CD4-positive, alpha-beta T cell treated with Interleukin-17A for 1 hour (primary cell): Measurements from ENCODE around the gene PINK1.
A peak's percentile ranks its signal among the peaks of the same experiment; 100 is the strongest.

Experiments used
- DNase-seq: peaks from one replicate; pipeline ENCODE4 v3.0.0-alpha.2; 2020

PINK1 gene

GRCh38 chr1:20611652-20612051, 21.6 kb upstream of the PINK1 start:
- no peak for DNase-seq

- no peak for DNase-seq
Observed at GRCh38 chr1:20612221-20612746, 21.0 kb upstream of the PINK1 start.

DNA sequence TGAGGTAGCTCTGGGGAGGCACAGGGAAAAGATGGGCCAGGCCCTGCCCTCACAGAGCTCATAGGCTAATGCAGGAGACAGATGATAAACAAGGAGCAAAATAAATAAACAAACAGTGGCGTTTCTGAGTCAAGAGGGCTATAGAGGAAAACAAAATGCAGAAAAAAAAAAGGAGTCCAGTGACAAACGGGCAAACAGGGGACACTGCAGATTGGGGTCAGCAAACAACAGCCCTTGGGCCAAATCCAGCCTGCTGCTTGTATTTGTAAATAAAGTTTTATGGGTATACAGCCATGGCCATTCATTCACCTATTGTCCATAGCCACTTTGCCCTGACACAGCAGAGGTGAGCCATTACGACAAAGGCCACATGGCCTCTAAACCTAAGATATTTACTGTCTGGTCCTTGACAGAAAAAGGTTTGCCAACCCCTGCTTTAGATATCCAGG, 19.1 kb upstream of the PINK1 start:
- DNase-seq: no peak

DNA sequence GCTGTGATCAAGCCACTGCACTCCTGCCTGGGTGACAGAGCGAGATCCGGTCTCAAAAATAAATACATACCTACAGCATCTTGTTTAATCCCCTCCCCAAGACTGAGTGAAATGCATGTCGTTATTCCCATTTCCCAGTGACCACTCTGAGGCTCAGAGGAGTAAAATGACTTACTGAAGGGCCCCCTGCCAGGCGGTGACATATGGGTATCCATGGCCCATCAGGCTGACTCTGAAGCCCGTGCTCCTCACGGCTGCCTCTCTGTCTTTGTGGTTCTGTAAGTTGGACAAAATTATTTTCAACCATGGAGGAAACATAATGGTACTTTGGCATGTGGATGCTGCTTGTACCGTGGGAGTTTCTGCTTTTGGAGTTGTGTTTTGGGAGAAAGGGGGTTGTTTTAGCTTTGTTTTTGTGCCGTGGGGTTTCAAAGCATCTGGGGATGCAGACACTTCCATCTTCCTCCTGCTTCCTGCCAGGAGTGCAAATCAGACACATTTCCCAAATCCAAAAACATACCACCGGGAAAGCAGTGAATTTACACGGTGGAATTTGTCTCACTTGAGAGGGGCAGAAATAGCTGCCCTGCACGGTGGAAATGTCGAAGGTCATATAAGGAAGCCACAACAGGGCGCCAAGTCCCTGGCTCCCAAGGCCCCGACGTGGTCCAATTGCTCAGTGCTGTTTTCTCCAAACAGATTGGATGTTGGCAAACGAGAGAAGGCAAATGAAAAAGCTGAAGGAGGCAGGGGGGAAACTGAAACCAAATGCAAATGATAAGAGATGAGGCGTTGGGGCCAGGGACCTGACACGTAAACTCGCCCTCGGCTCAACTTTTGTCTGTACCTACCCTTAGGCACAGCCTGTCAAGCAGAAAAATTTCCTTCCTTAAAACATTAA, 17.1 kb upstream of the PINK1 start:
- DNase-seq: no peak

DNA sequence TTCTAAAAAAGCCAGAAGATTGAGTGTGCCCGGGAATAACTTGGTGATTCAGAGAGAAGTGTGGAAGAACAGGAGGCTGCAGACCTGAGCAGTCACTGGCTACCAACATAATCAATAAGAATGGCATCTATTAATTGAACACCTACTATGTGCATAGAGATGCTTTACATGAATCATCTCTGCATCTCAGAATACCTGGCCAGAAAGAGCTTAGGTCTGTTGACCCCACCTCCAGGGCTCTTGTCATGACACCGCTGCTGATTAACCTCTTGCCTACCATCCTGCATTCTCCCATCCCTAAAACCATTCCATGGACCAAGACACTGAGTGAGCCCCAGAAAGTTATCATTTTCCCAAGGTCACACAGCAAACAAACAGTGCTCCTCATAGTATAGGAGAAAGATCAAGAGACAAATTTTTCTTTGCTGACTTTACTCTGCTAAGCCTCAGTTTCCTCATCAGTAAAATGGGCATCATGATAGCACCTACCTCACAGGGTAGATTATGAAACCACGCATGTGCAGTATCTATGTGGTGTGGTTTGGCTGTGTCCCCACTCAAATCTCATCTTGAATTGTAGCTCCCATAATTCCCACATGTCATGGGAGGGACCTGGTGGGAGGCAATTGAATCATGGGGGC, 16.3 kb upstream of the PINK1 start:
- DNase-seq: no peak

DNA sequence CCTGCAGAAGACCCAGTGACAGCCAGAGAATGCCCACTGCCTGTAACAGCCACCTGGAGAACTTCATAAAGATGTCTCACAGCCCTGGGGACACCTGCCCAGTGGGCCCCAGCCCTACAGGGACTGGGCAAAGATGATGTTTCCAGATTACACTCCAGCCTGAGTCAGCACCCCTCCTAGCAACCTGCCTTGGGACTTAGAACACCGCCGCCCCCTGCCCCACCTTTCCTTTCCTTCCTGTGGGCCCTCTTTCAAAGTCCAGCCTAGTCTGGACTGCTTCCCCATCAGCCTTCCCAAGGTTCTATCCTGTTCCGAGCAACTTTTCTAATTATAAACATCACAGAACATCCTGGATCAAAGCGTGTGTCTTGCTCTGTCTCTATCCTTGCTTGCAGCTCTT, 14.7 kb upstream of the PINK1 start:
- DNase-seq: no peak

DNA sequence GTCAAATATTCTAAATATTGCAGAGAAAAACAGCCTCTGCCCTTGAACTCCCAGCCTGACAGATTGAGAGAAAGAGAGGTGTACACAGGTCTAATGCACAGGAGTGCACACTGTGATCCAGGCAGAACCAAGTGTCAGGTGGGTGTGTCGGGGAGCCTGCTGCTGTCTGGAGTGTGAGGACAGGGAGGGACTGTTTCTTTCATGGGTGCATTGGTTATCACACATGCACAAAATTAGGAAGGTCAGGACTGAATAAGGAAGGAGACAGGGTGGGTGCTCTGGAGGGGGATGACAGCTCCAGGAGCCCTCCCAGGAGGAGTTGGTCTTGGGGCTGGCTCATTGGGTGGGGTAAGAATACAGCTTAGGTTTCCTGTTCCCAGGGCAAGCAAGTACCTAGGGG, 13.3 kb upstream of the PINK1 start:
- no peak for DNase-seq

- DNase-seq: no peak
Observed at GRCh38 chr1:20621012-20621411, 12.2 kb upstream of the PINK1 start.

- DNase-seq: no peak
Observed at GRCh38 chr1:20624709-20625108, 8.5 kb upstream of the PINK1 start.

- DNase-seq: no peak
Observed at GRCh38 chr1:20625176-20626097, 7.8 kb upstream of the PINK1 start.

DNA sequence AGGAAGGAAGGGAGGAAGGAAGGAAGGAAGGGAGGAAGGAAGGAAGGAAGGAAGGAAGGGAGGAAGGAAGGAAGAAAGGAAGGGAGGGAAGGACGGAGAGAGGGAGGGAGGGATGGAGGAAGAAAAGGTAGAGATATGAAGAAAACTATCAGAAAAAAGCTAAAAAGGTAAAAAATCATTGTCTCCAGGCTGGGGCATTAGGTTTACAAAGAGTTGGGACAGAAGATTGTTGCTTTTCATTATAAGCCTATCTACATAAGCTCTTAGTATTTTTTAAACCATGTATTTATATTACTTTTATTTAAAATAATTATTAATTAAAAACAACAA, 7.2 kb upstream of the PINK1 start:
- no peak for DNase-seq

DNA sequence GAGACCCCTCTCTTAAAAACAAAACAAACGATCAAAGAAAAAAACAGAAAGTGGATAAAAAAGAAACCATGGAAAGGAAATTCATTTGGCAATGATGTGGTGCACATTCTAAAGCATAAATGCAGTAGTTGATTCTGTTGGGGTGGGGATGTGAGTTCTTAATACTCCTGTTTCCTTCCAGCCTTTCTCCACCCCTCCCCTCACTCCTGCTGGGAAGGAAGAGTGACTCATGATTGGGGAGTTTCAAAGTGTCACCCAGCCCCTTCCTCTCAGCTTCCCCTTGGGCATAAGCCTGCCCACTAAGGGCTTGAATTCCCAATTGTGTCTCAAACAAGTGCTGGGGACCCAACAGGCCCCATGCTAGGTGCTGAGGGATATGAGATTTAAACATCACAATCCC, 6.7 kb upstream of the PINK1 start:
- DNase-seq: no peak

DNA sequence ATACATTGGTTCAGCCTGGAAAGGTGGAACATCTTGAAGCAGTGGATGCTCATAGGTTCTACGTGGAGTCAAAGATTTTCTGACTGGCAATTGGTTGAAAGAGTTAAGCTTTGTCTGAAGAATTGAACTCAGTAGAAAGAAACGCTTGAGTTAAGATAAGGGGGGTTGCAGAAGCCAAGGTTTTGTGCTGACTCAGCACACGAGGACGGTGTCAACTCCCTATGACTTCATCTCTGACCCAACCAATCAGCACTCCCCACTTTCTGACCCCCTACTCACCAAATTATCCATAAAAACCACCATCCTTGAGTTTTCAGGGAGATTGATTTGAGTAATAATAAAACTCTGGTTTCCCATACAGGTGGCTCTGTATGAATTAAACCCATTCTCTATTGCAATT, 2.5 kb upstream of the PINK1 start:
- no peak for DNase-seq

- DNase-seq: no peak
Observed at GRCh38 chr1:20632386-20632785, 872 bp upstream of the PINK1 start.

DNA sequence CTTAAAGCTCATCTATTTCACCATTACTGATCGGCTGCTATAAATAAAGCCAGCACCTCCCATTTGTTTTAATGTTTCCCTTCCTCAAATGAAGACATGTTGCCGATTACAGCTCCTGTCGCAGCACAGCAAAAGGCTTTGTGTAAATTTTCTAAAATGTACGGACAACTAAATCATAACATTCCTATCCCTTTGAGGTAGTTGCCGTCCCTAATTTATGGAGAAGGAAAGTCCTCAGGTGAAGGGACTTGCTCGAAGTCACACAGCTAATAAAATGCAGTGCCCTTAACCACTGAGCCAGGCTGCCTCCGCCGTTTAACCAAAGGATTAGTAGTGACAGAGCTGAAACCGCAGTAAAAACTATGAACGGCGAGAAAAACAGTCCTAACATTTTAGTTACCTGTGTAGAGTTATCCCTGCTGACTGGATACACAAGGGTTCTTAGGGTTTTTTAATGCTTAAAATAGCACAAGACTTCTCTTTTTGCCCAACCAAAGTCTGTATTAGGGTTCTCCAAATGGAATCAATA, 871 bp downstream of the PINK1 start:
- DNase-seq: no peak

DNA sequence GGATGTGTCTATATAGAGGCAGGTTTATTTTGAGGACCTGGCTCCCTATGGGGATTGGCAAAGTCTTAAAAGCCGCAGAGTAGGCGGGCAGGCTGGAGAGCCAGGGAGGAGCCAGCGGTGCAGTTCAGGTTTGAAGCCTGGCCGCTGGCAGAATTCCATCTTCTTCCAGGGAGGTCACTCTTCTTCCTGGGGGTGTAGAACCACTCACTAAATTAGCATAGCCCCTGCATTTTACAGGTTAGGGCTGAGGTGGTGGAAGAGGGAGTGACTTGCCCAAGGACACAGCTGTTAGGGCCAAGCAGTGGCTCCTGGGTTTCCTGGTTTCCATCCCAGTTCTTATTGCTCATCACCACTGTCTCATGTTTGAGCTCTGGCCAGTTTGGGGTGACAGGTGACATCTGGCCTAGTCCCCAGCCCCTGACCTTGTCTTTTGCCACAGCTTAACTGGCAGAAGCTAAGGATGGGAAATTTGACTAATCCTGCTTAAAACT, 1.4 kb downstream of the PINK1 start:
- DNase-seq: peak; percentile 38

DNA sequence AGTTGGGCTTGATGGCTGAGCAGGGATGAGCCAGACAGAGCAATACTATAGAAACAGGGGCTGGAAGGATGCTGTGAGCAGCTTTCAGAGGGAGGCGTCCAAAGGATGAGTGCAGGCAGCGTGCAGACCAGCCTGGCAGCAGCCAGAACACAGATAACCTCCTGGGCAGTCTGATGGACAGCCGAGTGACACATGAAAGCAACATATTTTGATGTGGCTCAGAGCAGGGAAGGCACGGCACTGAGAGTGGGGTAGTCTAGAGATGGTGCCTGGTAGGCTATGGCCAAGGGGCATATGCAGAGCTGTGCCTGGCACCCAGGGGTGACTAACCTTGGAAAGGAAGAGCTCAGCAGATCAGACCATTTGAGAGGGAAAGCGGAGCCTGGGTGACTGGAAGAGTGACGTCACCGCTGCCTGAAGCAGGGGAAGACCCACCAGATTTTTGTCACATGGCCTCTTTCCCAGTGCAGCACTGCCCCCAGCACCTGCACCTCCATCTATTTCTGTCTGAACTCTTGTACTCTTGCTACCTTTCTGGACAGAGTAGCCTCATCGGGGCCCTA, 3.6 kb downstream of the PINK1 start:
- no peak for DNase-seq

- peak; percentile 68 for DNase-seq
Observed at GRCh38 chr1:20640183-20640597, 6.9 kb downstream of the PINK1 start.

GRCh38 chr1:20641975-20642374, 8.7 kb downstream of the PINK1 start:
- DNase-seq: no peak

GRCh38 chr1:20643080-20643479, 9.8 kb downstream of the PINK1 start:
- DNase-seq: no peak

DNA sequence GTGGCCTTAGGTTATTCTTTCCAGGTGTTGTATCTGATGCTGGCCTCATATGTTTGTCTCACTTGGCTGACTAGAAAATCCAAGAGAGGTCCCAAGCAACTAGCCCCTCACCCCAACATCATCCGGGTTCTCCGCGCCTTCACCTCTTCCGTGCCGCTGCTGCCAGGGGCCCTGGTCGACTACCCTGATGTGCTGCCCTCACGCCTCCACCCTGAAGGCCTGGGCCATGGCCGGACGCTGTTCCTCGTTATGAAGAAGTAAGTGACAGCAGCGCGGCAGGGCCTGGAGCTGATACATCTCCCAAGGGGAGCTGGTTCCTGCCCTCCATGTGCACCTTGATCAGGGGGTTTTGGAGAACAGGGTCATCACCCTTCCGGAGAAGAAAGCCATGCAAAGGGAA, 11.2 kb downstream of the PINK1 start:
- DNase-seq: no peak

DNA sequence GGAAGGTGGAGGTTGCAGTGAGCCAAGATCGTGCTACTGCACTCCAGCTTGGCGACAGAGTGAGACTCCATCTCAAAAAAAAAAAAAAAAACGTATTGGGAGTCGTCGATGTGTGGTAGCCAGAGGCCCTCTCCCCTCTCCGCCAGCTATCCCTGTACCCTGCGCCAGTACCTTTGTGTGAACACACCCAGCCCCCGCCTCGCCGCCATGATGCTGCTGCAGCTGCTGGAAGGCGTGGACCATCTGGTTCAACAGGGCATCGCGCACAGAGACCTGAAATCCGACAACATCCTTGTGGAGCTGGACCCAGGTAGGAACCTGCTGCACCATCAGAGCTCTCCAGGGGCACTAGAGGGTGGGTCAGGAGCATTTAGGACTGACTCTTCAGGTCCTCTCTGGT, 12.2 kb downstream of the PINK1 start:
- no peak for DNase-seq
